GM04503 (cell line): ENCODE results near the gene RNF207.

Experiments used
- DNase-seq: peaks from one replicate; pipeline ENCODE4 v3.0.0-alpha.2; 2012; ENCODE audit warnings: low read depth

Gene RNF207

GRCh38 chr1:6174621-6175410, 31.1 kb upstream of the RNF207 start:
- DNase-seq, result no peak

- no peak for DNase-seq
These were observed 30.5 kb upstream of the RNF207 start for GRCh38 chr1:6175411-6175828.

GRCh38 chr1:6176779-6177178, 29.1 kb upstream of the RNF207 start:
- no peak for DNase-seq

GRCh38 chr1:6177681-6178380, 28.1 kb upstream of the RNF207 start:
- DNase-seq, result no peak

- DNase-seq, result no peak
These were observed 27.0 kb upstream of the RNF207 start for GRCh38 chr1:6178751-6179563.

GRCh38 chr1:6179564-6180175, 26.2 kb upstream of the RNF207 start:
- no peak for DNase-seq

- no peak for DNase-seq
These were observed 25.6 kb upstream of the RNF207 start, which contains the start of gene CHD5 for GRCh38 chr1:6180268-6180706. Gene CHD5 (minus strand): TSS chr1:6180321. CDS start chr1:6180023, 298 bp downstream.

GRCh38 chr1:6180707-6181311, 25.1 kb upstream of the RNF207 start:
- no peak for DNase-seq

- DNase-seq, result no peak
These were observed 24.6 kb upstream of the RNF207 start for GRCh38 chr1:6181347-6181770.

- DNase-seq, result no peak
These were observed 22.4 kb upstream of the RNF207 start for GRCh38 chr1:6183520-6183989.

- DNase-seq, result no peak
These were observed 21.7 kb upstream of the RNF207 start for GRCh38 chr1:6184083-6184783.

GRCh38 chr1:6185151-6185550, 20.8 kb upstream of the RNF207 start:
- peak; percentile 47 for DNase-seq

GRCh38 chr1:6185635-6186382, 20.1 kb upstream of the RNF207 start:
- DNase-seq, result no peak

- DNase-seq, result no peak
These were observed 17.5 kb upstream of the RNF207 start for GRCh38 chr1:6188466-6188865.

- DNase-seq, result no peak
These were observed 14.0 kb upstream of the RNF207 start for GRCh38 chr1:6191968-6192367.

GRCh38 chr1:6197746-6198427, 8.0 kb upstream of the RNF207 start:
- DNase-seq, result no peak

GRCh38 chr1:6198646-6199297, 7.1 kb upstream of the RNF207 start:
- no peak for DNase-seq

- peak; percentile 97 for DNase-seq
These were observed 6.4 kb upstream of the RNF207 start, which contains the start of gene RPL22 for GRCh38 chr1:6199298-6200187. Gene RPL22 (minus strand): TSS chr1:6199595. CDS start chr1:6199573, 22 bp downstream.
